H9 (cell line): ENCODE measurements around the gene AQP3. TPM values are rescaled to one million over a fixed set of nuclear protein-coding genes. Genes with fewer than 3 reads are reported as not detected.

ENCODE experiments used
- DNase-seq: peaks from one replicate; pipeline ENCODE4 v3.0.0-alpha.2; 2017
- H2AFZ ChIP-seq: one replicate; pipeline ENCODE4 v1.6.1; 2013; ENCODE audit warnings: mild to moderate bottlenecking, low read length, control low read depth, moderate library complexity
- H2AK5ac ChIP-seq: 2 replicates; pipeline ENCODE4 v1.6.1; 2013; ENCODE audit warnings: low read length, control low read depth, mixed read lengths; ENCODE audit not compliant: insufficient read length
- H2BK120ac ChIP-seq: one replicate; pipeline ENCODE4 v1.6.1; 2013; ENCODE audit warnings: low read depth, mild to moderate bottlenecking, low read length, control low read depth, inconsistent platforms; ENCODE audit not compliant: poor library complexity, severe bottlenecking
- H2BK12ac ChIP-seq: 2 replicates; pipeline ENCODE4 v1.6.1; 2013; ENCODE audit warnings: low read length, control low read depth, mixed read lengths, low read depth; ENCODE audit not compliant: insufficient read length
- H2BK15ac ChIP-seq: 2 replicates; pipeline ENCODE4 v1.6.1; 2013; ENCODE audit warnings: low read depth, low read length, control low read depth
- H2BK20ac ChIP-seq: one replicate; pipeline ENCODE4 v1.6.1; 2013; ENCODE audit warnings: low read depth, mild to moderate bottlenecking, low read length, control low read depth, inconsistent platforms; ENCODE audit not compliant: poor library complexity, severe bottlenecking
- H2BK5ac ChIP-seq: 2 replicates; pipeline ENCODE4 v1.6.1; 2013; ENCODE audit warnings: low read length, control low read depth, mixed read lengths; ENCODE audit not compliant: insufficient read length
- H3K14ac ChIP-seq: 2 replicates; pipeline ENCODE4 v1.6.1; 2013; ENCODE audit warnings: low read length, control low read depth; ENCODE audit not compliant: insufficient read depth
- H3K18ac ChIP-seq: 2 replicates; pipeline ENCODE4 v1.6.1; 2013; ENCODE audit warnings: low read depth, mild to moderate bottlenecking, mixed read lengths, low read length, control low read depth; ENCODE audit not compliant: insufficient read length
- H3K23ac ChIP-seq: 2 replicates; pipeline ENCODE4 v1.6.1; 2013; ENCODE audit warnings: low read length, control low read depth, mixed read lengths, low read depth; ENCODE audit not compliant: insufficient read length
- H3K23me2 ChIP-seq: 2 replicates; pipeline ENCODE4 v1.6.1; 2013; ENCODE audit warnings: low read depth, mild to moderate bottlenecking, mixed read lengths, low read length, control low read depth; ENCODE audit not compliant: insufficient read length, poor library complexity, severe bottlenecking
- H3K27ac ChIP-seq: 2 replicates; pipeline ENCODE4 v1.5.1; 2013; ENCODE audit warnings: low read length, control low read depth, mixed read lengths, low read depth; ENCODE audit not compliant: insufficient read length
- H3K27me3 ChIP-seq: 2 replicates; pipeline ENCODE4 v1.6.1; 2013; ENCODE audit warnings: low read length, control low read depth, inconsistent platforms; ENCODE audit not compliant: insufficient read depth
- H3K4ac ChIP-seq: 2 replicates; pipeline ENCODE4 v1.6.1; 2013; ENCODE audit warnings: low read depth, mild to moderate bottlenecking, control low read depth, inconsistent platforms, low read length, moderate library complexity
- H3K4me1 ChIP-seq: 2 replicates; pipeline ENCODE4 v1.6.1; 2013; ENCODE audit warnings: low read length, control low read depth, inconsistent platforms; ENCODE audit not compliant: insufficient read depth
- H3K4me2 ChIP-seq: 2 replicates; pipeline ENCODE4 v1.6.1; 2013; ENCODE audit warnings: low read length, control low read depth, mixed read lengths; ENCODE audit not compliant: insufficient read length, insufficient read depth
- H3K56ac ChIP-seq: 2 replicates; pipeline ENCODE4 v1.6.1; 2013; ENCODE audit warnings: low read depth, mild to moderate bottlenecking, mixed read lengths, low read length, control low read depth; ENCODE audit not compliant: insufficient read length
- H3K79me1 ChIP-seq: 2 replicates; pipeline ENCODE4 v1.6.1; 2013; ENCODE audit warnings: low read depth, mild to moderate bottlenecking, moderate library complexity, low read length, control low read depth, inconsistent platforms; ENCODE audit not compliant: insufficient read depth, poor library complexity, severe bottlenecking
- H3K79me2 ChIP-seq: 2 replicates; pipeline ENCODE4 v1.6.1; 2013; ENCODE audit warnings: low read length, control low read depth, inconsistent platforms; ENCODE audit not compliant: insufficient read depth
- H3K9ac ChIP-seq: 2 replicates; pipeline ENCODE4 v1.6.1; 2013; ENCODE audit warnings: low read length, control low read depth, mixed read lengths; ENCODE audit not compliant: insufficient read length; ENCODE audit errors: extremely low read depth
- H3K9me3 ChIP-seq: one replicate; pipeline ENCODE4 v1.6.1; 2013; ENCODE audit warnings: low read depth, low read length, inconsistent platforms; ENCODE audit not compliant: control insufficient read depth
- H3T11ph ChIP-seq: one replicate; pipeline ENCODE4 v1.6.1; 2013; ENCODE audit warnings: mild to moderate bottlenecking, low read length, control low read depth, inconsistent platforms
- H4K20me1 ChIP-seq: one replicate; pipeline ENCODE4 v1.6.1; 2013; ENCODE audit not compliant: control insufficient read depth, insufficient read length, insufficient read depth
- H4K5ac ChIP-seq: 2 replicates; pipeline ENCODE4 v1.6.1; 2013; ENCODE audit warnings: low read depth, mild to moderate bottlenecking, mixed read lengths, low read length, control low read depth; ENCODE audit not compliant: insufficient read length
- H4K8ac ChIP-seq: replicated peaks from 2 replicates; pipeline ENCODE4 v1.6.1; 2013; ENCODE audit warnings: low read length, control low read depth, mixed read lengths, low read depth; ENCODE audit not compliant: insufficient read length
- H4K91ac ChIP-seq: 2 replicates; pipeline ENCODE4 v1.6.1; 2013; ENCODE audit warnings: low read depth, mild to moderate bottlenecking, moderate library complexity, mixed read lengths, low read length, control low read depth; ENCODE audit not compliant: insufficient read length
- H3K27ac Mint-ChIP-seq, 3 experiments: 2 replicates in 2 of 3; 3 replicates in 1 of 3; pipeline ENCODE4 v1.8.0; 2020 to 2021; ENCODE audit warnings: mixed read lengths in 3 of 3, mild to moderate bottlenecking in 1 of 3, moderate library complexity in 1 of 3
- H3K27me3 Mint-ChIP-seq: 2 replicates; pipeline ENCODE4 v1.8.0; 2021; ENCODE audit warnings: low read depth, mild to moderate bottlenecking, moderate library complexity, mixed read lengths
- H3K36me3 Mint-ChIP-seq, 3 experiments: 2 replicates in 2 of 3; 3 replicates in 1 of 3; pipeline ENCODE4 v1.8.0; 2020 to 2021; ENCODE audit warnings: low read depth in 3 of 3, mixed read lengths in 3 of 3; ENCODE audit not compliant: insufficient read depth in 1 of 3
- H3K4me1 Mint-ChIP-seq, 2 experiments: 2 replicates each; pipeline ENCODE4 v1.8.0; 2020; ENCODE audit warnings: mixed read lengths in 2 of 2
- H3K4me3 Mint-ChIP-seq, 2 experiments: 2 replicates in 1 of 2; 3 replicates in 1 of 2; pipeline ENCODE4 v1.8.0; 2020 to 2021; ENCODE audit warnings: mild to moderate bottlenecking in 2 of 2, mixed read lengths in 2 of 2, moderate library complexity in 1 of 2
- H3K9me3 Mint-ChIP-seq, 2 experiments: 2 replicates in 1 of 2; 3 replicates in 1 of 2; pipeline ENCODE4 v1.8.0; 2020; ENCODE audit warnings: mild to moderate bottlenecking in 2 of 2, mixed read lengths in 2 of 2, moderate library complexity in 1 of 2
- WGBS: extraction: QIAGEN DNeasy Blood & Tissue Kit; methylation state at CpG from one replicate; pipeline ENCODE4 v1.1.7; 2013; ENCODE audit warnings: missing lambda C conversion rate, low lambda C conversion rate, mixed read lengths; ENCODE audit not compliant: insufficient read length; ENCODE audit errors: extremely low coverage; 5-methylcytosine and 5-hydroxymethylcytosine counted together
- total RNA-seq: library from RNA; stranded (reverse); gene quantifications from 2 replicates; pipeline ENCODE4 v1.2.1, GENCODE V29; 2021
- TF ChIP-seq, protein P1 (sequence below): fragments of 200-600 bp; sonication (generic); conservative IDR thresholded peaks from 3 replicates; pipeline ENCODE4 v1.8.0; 2021; ENCODE audit warnings: antibody characterized with exemption, mild to moderate bottlenecking

AQP3 gene
- total RNA-seq, 1 experiment from 2014 or later: 1.6 TPM

DNA sequence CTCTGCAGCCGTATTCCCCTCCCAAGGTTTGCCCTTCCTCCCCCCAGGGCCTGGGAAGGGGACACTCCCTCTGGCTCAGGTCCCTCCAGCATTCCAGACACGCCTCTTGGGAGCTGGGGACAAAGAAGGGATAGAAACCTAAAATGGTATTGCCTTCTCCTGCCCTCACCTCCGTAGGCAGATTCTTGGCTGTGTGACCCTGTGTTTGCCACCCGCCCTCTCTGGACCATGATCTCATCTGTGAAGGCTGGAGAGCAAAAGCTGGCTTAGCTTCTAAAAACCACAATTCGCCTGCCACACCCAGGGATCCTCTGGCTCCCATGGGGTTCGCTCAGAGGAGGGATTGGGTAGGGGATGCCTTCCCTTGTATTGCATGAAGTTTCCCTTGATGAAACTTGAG, 7.7 kb downstream of the AQP3 start:
- TF ChIP-seq, protein P1, sequence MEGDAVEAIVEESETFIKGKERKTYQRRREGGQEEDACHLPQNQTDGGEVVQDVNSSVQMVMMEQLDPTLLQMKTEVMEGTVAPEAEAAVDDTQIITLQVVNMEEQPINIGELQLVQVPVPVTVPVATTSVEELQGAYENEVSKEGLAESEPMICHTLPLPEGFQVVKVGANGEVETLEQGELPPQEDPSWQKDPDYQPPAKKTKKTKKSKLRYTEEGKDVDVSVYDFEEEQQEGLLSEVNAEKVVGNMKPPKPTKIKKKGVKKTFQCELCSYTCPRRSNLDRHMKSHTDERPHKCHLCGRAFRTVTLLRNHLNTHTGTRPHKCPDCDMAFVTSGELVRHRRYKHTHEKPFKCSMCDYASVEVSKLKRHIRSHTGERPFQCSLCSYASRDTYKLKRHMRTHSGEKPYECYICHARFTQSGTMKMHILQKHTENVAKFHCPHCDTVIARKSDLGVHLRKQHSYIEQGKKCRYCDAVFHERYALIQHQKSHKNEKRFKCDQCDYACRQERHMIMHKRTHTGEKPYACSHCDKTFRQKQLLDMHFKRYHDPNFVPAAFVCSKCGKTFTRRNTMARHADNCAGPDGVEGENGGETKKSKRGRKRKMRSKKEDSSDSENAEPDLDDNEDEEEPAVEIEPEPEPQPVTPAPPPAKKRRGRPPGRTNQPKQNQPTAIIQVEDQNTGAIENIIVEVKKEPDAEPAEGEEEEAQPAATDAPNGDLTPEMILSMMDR: no peak
- H3K4me1 Mint-ChIP-seq: peaks cover 18 to 26% of the 10 kb centered on the region in 2 experiments
- no peak overlapping the region for H3K27ac ChIP-seq
- H3K9me3 Mint-ChIP-seq: no peaks in the 10 kb centered on the region
- H4K5ac ChIP-seq: no peak overlapping the region
- no peak for DNase-seq
- no peaks in the 10 kb centered on the region for H4K20me1 ChIP-seq
- H3K79me1 ChIP-seq: no peaks in the 10 kb centered on the region
- H3K27ac Mint-ChIP-seq: no peak overlapping the region
- no peaks in the 10 kb centered on the region for H3K9me3 ChIP-seq
- no peak overlapping the region for H3K23ac ChIP-seq
- no peak overlapping the region for H2BK120ac ChIP-seq
- no peak overlapping the region for H3K4me2 ChIP-seq
- peaks cover 12% of the 10 kb centered on the region for H3K27me3 Mint-ChIP-seq
- H3K23me2 ChIP-seq: no peaks in the 10 kb centered on the region
- H4K8ac ChIP-seq: no peak overlapping the region
- no peak overlapping the region for H3K4me3 Mint-ChIP-seq
- no peak overlapping the region for H3K9ac ChIP-seq
- no peak overlapping the region for H3K14ac ChIP-seq
- no peaks in the 10 kb centered on the region for H3K79me2 ChIP-seq
- no peaks in the 10 kb centered on the region for H3K36me3 Mint-ChIP-seq
- no peaks in the 10 kb centered on the region for H3K4me1 ChIP-seq
- H2AFZ ChIP-seq: no peak overlapping the region
- H2BK5ac ChIP-seq: no peak overlapping the region
- no peak overlapping the region for H3K56ac ChIP-seq
- H2AK5ac ChIP-seq: no peak overlapping the region
- no peak overlapping the region for H2BK12ac ChIP-seq
- H4K91ac ChIP-seq: no peak overlapping the region
- no CpG with 5 or more reads among the region's 6 CpGs for WGBS
- no peak overlapping the region for H3K18ac ChIP-seq
- no peak overlapping the region for H2BK20ac ChIP-seq
- H2BK15ac ChIP-seq: no peak overlapping the region
- H3T11ph ChIP-seq: no peak overlapping the region
- no peak overlapping the region for H3K4ac ChIP-seq
- H3K27me3 ChIP-seq: no peaks in the 10 kb centered on the region
